Lower leg skin (tissue), 4 donors: ENCODE data around the gene CDO1. TPM values are rescaled to one million over a fixed set of nuclear protein-coding genes. Genes with fewer than 3 reads are reported as not detected.

Source experiments
- DNase-seq, 2 donors: peaks; one replicate each; pipeline ENCODE4 v3.0.0-alpha.2; 2019; ENCODE audit warnings: low spot score in 2 of 2
- H3K4me3 ChIP-seq: fragments of 200-600 bp; sonication (generic); 2 replicates; pipeline ENCODE4 v1.5.1; 2017; ENCODE audit warnings: mild to moderate bottlenecking, low read depth; ENCODE audit not compliant: poor library complexity, severe bottlenecking
- CTCF ChIP-seq, 3 donors: fragments of 450-650 bp; IDR thresholded peaks; one replicate each; pipeline ENCODE4 v1.5.1; 2016; ENCODE audit warnings: antibody characterized with exemption in 3 of 3, mild to moderate bottlenecking in 3 of 3, moderate library complexity in 2 of 3
- POLR2A ChIP-seq, 2 donors: fragments of 450-650 bp; IDR thresholded peaks; one replicate each; pipeline ENCODE4 v1.6.1; 2016 to 2017; ENCODE audit warnings: antibody characterized with exemption in 2 of 2, mild to moderate bottlenecking in 1 of 2, moderate library complexity in 1 of 2
- WGBS, 2 donors: methylation state at CpG; one replicate each; pipeline ENCODE4 v1.1.5; 2018; 5-methylcytosine and 5-hydroxymethylcytosine counted together
- intact Hi-C: fragments of 100-400 bp; cut with DNase I; formaldehyde crosslinking; loops from one replicate; pipeline ENCODE4 v1.15.0; 2023; ENCODE audit warnings: low total_unique reads
- total RNA-seq, 4 donors: library from RNA; depleted of rRNA; stranded (reverse); fragments of >200 nt; gene quantifications; one replicate each; pipeline ENCODE4 v1.1.0, GENCODE V29; 2016

The CDO1 gene
- total RNA-seq, 4 donors from 2014 or later = 3.5 to 17.9 (median 8.9) TPM

GRCh38 chr5:115818821-115819220, 2.4 kb upstream of the CDO1 start:
- WGBS, 2 donors = 91 to 93% methylated on average over 18 of the region's 18 CpGs
- no peak overlapping the region for H3K4me3 ChIP-seq
- DNase-seq = no peak
- no peak for TF ChIP-seq POLR2A (IDR thresholded peaks at IDR 0.05)
- TF ChIP-seq CTCF (IDR thresholded peaks at IDR 0.05) = no peak
- intact Hi-C loops = no loop called here

DNA sequence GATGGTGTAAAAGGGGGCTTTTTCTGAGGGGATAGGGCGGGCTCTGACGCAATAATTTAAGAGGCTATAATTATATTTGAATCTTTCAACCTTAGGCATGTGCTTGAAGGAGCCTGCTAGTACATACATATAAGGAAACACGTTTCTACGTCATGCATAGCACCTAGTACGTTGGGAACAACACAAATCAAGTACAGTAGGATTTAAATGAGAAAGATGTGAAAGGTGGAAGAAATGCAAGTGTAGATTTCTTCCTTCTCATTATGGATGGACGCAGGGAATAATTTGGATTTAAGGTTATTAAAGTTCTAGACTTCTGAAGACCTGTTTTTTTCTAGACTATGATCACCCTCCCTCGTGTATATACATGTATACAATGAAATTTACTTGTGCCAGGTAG, 927 bp upstream of the CDO1 start:
- TF ChIP-seq POLR2A (IDR thresholded peaks at IDR 0.05) (no peak), CTCF (IDR thresholded peaks at IDR 0.05) (no peak)
- WGBS, 2 donors = 84 to 86% methylated on average over 7 of the region's 7 CpGs
- H3K4me3 ChIP-seq = no peak overlapping the region
- intact Hi-C loops = no loop called here
- no peak for DNase-seq

DNA sequence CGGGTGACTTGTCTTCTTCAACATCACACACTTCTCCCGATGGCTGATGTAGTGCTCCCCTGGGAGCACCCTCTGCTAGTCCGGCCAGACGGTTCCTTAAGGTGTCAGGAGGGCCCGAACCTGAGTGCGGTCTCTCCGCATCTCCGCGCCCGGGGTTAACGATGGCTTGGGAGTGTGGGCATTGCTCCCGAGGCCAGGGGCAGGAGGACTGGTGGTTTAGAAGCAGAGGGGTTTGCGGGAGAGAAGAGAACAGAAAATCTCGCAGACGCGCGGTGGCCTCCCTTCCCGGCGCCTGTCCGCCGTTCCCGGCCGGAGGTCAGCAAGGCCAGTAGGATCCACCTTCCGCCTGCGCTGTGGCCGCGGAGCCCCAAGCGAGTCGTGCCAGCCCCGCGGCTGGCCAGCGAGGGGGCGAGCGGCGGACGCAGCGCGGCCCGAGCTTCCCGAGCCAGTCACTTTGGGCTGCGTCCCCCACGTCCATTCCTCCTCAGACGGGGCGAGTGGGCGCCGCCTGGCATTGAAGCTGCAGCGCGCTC, 700 bp downstream of the CDO1 start:
- peak overlapping the region; percentile 18 for H3K4me3 ChIP-seq
- 2 to 4% methylated on average over 23 to 25 of the region's 48 CpGs for WGBS, 2 donors
- DNase-seq = no peak
- TF ChIP-seq CTCF (IDR thresholded peaks at IDR 0.05) (no peak), POLR2A (IDR thresholded peaks at IDR 0.05) (no peak)
- intact Hi-C loops = no loop called here

DNA sequence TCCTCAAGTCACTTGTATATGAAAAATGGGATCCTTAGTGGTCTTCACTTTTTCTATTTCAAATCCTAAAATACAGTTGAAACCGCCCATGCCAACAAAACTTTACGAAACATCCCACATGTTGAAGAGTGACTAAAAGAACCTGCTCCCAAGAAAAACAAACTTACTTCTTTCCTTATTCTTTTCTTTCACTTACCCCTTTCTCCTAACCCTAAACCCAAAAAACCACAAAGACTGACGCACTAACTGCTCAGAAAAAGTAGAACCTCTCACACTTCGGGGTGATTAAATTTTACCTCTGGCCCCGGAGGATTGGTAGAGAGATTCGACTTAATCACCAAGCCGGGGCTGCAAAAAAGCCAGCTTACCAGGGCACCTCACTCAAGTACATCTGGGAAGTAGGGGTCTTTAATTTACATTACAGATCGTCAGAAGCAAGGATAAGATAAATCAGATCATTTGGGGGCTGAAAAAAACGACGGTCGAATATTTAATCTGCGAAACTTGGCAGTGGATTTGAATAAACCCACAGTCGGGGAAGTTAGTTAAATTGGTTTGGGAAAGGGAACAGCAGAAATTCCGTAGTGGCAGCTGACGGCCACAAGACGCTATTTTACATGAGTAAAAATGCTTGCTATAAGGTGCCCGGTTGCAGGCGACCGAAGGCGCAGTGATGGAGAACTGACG, 1.3 kb downstream of the CDO1 start:
- no peak for DNase-seq
- no peak for TF ChIP-seq CTCF (IDR thresholded peaks at IDR 0.05)
- TF ChIP-seq POLR2A (IDR thresholded peaks at IDR 0.05) = no peak
- WGBS, 2 donors = 36 to 40% methylated on average over 21 of the region's 21 CpGs
- intact Hi-C loops = no loop called here
- no peak overlapping the region for H3K4me3 ChIP-seq

- H3K4me3 ChIP-seq = no peak overlapping the region
- whole genome bisulfite sequencing, 2 donors = 79 to 80% methylated on average over 5 of the region's 5 CpGs
- no peak for TF ChIP-seq POLR2A (IDR thresholded peaks at IDR 0.05)
- TF ChIP-seq CTCF (IDR thresholded peaks at IDR 0.05) = no peak
- DNase-seq = no peak
- intact Hi-C loops = no loop called here
These were observed 2.7 kb downstream of the CDO1 start for GRCh38 chr5:115813719-115814118.

GRCh38 chr5:115812372-115812771, 4.1 kb downstream of the CDO1 start:
- intact Hi-C loops = no loop called here
- no peak for TF ChIP-seq POLR2A (IDR thresholded peaks at IDR 0.05)
- no peak for TF ChIP-seq CTCF (IDR thresholded peaks at IDR 0.05)
- H3K4me3 ChIP-seq = no peak overlapping the region
- no peak for DNase-seq
- WGBS, 2 donors = 89 to 92% methylated on average over 1 of the region's 1 CpG
